Esophagus muscularis mucosa (tissue), 3 donors: ENCODE results near the gene PRKAG2.

Source experiments
- CTCF ChIP-seq, 3 experiments: fragments of 200-600 bp in 2 of 3; fragments of 450-650 bp in 1 of 3; sonication (generic) in 2 of 3; IDR thresholded peaks; one replicate each; pipeline ENCODE4 v1.5.1; 2017 to 2019; ENCODE audit warnings: antibody characterized with exemption in 3 of 3, mild to moderate bottlenecking in 2 of 3, moderate library complexity in 1 of 3
- EP300 ChIP-seq: sonication (generic); formaldehyde crosslinking; IDR thresholded peaks from one replicate; pipeline ENCODE4 v1.6.1; 2017; ENCODE audit warnings: antibody characterized with exemption

DNA sequence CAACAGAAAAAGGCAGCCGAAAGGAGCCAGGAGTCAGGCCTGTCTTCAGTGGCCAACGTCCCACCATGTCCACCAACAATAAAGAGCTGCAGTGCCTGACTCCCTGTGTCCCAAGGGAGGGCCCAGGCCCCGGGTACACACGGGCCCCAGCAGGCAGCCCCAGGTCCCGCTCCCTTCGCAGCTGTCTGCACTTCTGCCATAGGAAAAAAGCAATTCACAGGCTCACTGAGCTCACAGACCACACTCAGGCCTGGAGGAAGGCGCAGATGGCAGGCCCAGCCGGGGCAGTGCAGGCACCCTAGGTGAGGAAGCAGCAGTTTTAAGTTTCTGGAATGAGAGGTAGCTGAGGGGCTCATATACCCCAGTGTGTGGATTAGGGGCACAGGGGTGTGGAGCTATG lies 100.5 kb downstream of the PRKAG2 start:
- no peak for TF ChIP-seq CTCF (IDR thresholded peaks at IDR 0.05)
- no peak for TF ChIP-seq EP300
